Cerebellar nuclear complex (tissue), 1 donor: Measurements from ENCODE around the gene MRPL47.

Experiments used
- DNase-seq, 2 experiments: peaks; one replicate each; lab custom pipeline; 2025; lab: John Stamatoyannopoulos, UW

Gene MRPL47

GRCh38 chr3:179591313-179591712 is 13.1 kb downstream of the MRPL47 start:
- DNase-seq = no peak

GRCh38 chr3:179590669-179591068 is 13.8 kb downstream of the MRPL47 start:
- no peak for DNase-seq

GRCh38 chr3:179589143-179589542 is 15.3 kb downstream of the MRPL47 start:
- DNase-seq = no peak

- no peak for DNase-seq
These were observed 23.4 kb downstream of the MRPL47 start for GRCh38 chr3:179580992-179581391.

- no peak for DNase-seq
These were observed 38.9 kb downstream of the MRPL47 start for GRCh38 chr3:179565496-179565895.

- DNase-seq = peak in 1 of 2 experiments; percentile 3
These were observed 41.1 kb downstream of the MRPL47 start for GRCh38 chr3:179563271-179563783.

GRCh38 chr3:179562591-179563270 is 41.7 kb downstream of the MRPL47 start, which contains the start of gene ACTL6A:
TSS of gene ACTL6A (plus strand) at chr3:179562926. CDS start at chr3:179563093, 167 bp downstream.
- peak; percentile 77 to 98 for DNase-seq

- no peak for DNase-seq
These were observed 43.6 kb downstream of the MRPL47 start for GRCh38 chr3:179560791-179561190.

GRCh38 chr3:179558742-179559364 is 45.6 kb downstream of the MRPL47 start:
- DNase-seq = no peak

- DNase-seq = no peak
These were observed 52.9 kb downstream of the MRPL47 start for GRCh38 chr3:179551349-179552105.

GRCh38 chr3:179546814-179547241 is 57.6 kb downstream of the MRPL47 start:
- DNase-seq = no peak

GRCh38 chr3:179544981-179545645 is 59.3 kb downstream of the MRPL47 start:
- no peak for DNase-seq

GRCh38 chr3:179542375-179542774 is 62.1 kb downstream of the MRPL47 start:
- DNase-seq = no peak

GRCh38 chr3:179541596-179541995 is 62.8 kb downstream of the MRPL47 start:
- DNase-seq = no peak

GRCh38 chr3:179541094-179541493 is 63.3 kb downstream of the MRPL47 start:
- no peak for DNase-seq
